ENCODE results near the gene PFDN5. TPM values are rescaled to one million over a fixed set of nuclear protein-coding genes. Genes with fewer than 3 reads are reported as not detected.

Gene PFDN5
- total and polyA plus RNA-seq, 9 of the 15 experiments (the other 6 are each of a cell fraction or from before 2014, with no cell fraction given) = 361 to 1,636 (median 742) TPM

DNA sequence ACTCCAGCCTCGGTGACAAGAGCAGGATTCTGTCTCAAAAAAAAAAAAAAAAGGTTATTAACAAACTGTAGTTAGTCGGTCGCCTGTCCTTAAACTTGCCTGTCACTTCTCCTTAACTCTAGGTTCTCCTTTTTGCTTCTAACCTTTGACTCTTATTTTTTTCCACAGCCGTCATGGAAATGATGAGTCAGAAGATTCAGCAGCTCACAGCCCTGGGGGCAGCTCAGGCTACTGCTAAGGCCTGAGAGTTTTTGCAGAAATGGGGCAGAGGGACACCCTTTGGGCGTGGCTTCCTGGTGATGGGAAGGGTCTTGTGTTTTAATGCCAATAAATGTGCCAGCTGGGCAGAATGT is 3.7 kb downstream of the PFDN5 start (continued):
- TF ChIP-seq SMAD4 (CRISPR knock-in tag; conservative IDR thresholded peaks at IDR 0.05) (no peak), XRCC3 (IDR thresholded peaks at IDR 0.05) (no peak), ZBED1 (IDR thresholded peaks at IDR 0.05) (no peak), ZC3H11A (IDR thresholded peaks at IDR 0.05; ENCODE audit: low read depth, low read length) (no peak), MEIS2 (IDR thresholded peaks at IDR 0.05; ENCODE audit: partially characterized antibody) (peak; percentile 43), SMC3 (conservative IDR thresholded peaks at IDR 0.05; ENCODE audit: insufficient read depth, low read depth, low read length) (no peak), ZNF274 (IDR thresholded peaks at IDR 0.05; ENCODE audit: borderline replicate concordance, low read depth, low read length) (no peak), BRD9 (IDR thresholded peaks at IDR 0.05; ENCODE audit: low read depth, partially characterized antibody) (no peak), ZNF3 (CRISPR knock-in tag; IDR thresholded peaks at IDR 0.05) (no peak), BHLHE40 (IDR thresholded peaks at IDR 0.05; ENCODE audit: low read length) (no peak), MTF1 (CRISPR knock-in tag; IDR thresholded peaks at IDR 0.05; ENCODE audit: borderline replicate concordance) (no peak), SMARCB1 (IDR thresholded peaks at IDR 0.05; ENCODE audit: insufficient read length, low read depth) (no peak), NCOA2 (IDR thresholded peaks at IDR 0.05; ENCODE audit: partially characterized antibody in 2 of 2) (no peak), RB1 (IDR thresholded peaks at IDR 0.05; ENCODE audit: low read depth) (no peak), KLF16 (IDR thresholded peaks at IDR 0.05) (no peak)
- TF ChIP-seq, protein P1, sequence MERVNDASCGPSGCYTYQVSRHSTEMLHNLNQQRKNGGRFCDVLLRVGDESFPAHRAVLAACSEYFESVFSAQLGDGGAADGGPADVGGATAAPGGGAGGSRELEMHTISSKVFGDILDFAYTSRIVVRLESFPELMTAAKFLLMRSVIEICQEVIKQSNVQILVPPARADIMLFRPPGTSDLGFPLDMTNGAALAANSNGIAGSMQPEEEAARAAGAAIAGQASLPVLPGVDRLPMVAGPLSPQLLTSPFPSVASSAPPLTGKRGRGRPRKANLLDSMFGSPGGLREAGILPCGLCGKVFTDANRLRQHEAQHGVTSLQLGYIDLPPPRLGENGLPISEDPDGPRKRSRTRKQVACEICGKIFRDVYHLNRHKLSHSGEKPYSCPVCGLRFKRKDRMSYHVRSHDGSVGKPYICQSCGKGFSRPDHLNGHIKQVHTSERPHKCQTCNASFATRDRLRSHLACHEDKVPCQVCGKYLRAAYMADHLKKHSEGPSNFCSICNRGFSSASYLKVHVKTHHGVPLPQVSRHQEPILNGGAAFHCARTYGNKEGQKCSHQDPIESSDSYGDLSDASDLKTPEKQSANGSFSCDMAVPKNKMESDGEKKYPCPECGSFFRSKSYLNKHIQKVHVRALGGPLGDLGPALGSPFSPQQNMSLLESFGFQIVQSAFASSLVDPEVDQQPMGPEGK (CRISPR knock-in tag; IDR thresholded peaks at IDR 0.05; ENCODE audit: borderline replicate concordance) = no peak
- TF ChIP-seq, protein P2, sequence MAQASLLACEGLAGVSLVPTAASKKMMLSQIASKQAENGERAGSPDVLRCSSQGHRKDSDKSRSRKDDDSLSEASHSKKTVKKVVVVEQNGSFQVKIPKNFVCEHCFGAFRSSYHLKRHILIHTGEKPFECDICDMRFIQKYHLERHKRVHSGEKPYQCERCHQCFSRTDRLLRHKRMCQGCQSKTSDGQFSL (CRISPR knock-in tag; IDR thresholded peaks at IDR 0.05) = no peak
- TF ChIP-seq, protein P2 (tag; IDR thresholded peaks at IDR 0.05) = no peak
- TF ChIP-seq, protein P3, sequence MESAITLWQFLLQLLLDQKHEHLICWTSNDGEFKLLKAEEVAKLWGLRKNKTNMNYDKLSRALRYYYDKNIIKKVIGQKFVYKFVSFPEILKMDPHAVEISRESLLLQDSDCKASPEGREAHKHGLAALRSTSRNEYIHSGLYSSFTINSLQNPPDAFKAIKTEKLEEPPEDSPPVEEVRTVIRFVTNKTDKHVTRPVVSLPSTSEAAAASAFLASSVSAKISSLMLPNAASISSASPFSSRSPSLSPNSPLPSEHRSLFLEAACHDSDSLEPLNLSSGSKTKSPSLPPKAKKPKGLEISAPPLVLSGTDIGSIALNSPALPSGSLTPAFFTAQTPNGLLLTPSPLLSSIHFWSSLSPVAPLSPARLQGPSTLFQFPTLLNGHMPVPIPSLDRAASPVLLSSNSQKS (CRISPR knock-in tag; IDR thresholded peaks at IDR 0.05) = no peak
- TF ChIP-seq, protein P4, sequence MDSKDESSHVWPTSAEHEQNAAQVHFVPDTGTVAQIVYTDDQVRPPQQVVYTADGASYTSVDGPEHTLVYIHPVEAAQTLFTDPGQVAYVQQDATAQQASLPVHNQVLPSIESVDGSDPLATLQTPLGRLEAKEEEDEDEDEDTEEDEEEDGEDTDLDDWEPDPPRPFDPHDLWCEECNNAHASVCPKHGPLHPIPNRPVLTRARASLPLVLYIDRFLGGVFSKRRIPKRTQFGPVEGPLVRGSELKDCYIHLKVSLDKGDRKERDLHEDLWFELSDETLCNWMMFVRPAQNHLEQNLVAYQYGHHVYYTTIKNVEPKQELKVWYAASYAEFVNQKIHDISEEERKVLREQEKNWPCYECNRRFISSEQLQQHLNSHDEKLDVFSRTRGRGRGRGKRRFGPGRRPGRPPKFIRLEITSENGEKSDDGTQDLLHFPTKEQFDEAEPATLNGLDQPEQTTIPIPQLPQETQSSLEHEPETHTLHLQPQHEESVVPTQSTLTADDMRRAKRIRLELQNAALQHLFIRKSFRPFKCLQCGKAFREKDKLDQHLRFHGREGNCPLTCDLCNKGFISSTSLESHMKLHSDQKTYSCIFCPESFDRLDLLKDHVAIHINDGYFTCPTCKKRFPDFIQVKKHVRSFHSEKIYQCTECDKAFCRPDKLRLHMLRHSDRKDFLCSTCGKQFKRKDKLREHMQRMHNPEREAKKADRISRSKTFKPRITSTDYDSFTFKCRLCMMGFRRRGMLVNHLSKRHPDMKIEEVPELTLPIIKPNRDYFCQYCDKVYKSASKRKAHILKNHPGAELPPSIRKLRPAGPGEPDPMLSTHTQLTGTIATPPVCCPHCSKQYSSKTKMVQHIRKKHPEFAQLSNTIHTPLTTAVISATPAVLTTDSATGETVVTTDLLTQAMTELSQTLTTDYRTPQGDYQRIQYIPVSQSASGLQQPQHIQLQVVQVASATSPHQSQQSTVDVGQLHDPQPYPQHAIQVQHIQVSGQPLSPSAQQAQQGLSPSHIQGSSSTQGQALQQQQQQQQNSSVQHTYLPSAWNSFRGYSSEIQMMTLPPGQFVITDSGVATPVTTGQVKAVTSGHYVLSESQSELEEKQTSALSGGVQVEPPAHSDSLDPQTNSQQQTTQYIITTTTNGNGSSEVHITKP (IDR thresholded peaks at IDR 0.05; ENCODE audit: partially characterized antibody) = no peak
- TF ChIP-seq, protein P5, sequence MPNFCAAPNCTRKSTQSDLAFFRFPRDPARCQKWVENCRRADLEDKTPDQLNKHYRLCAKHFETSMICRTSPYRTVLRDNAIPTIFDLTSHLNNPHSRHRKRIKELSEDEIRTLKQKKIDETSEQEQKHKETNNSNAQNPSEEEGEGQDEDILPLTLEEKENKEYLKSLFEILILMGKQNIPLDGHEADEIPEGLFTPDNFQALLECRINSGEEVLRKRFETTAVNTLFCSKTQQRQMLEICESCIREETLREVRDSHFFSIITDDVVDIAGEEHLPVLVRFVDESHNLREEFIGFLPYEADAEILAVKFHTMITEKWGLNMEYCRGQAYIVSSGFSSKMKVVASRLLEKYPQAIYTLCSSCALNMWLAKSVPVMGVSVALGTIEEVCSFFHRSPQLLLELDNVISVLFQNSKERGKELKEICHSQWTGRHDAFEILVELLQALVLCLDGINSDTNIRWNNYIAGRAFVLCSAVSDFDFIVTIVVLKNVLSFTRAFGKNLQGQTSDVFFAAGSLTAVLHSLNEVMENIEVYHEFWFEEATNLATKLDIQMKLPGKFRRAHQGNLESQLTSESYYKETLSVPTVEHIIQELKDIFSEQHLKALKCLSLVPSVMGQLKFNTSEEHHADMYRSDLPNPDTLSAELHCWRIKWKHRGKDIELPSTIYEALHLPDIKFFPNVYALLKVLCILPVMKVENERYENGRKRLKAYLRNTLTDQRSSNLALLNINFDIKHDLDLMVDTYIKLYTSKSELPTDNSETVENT (CRISPR knock-in tag; IDR thresholded peaks at IDR 0.05) = no peak

Data from K562 (cell line).